KBM-7 (cell line): ENCODE results near the gene TAPBPL.
"Not testable (repeated sequence)": the region's sequence is repeated elsewhere in the genome, so short reads cannot be mapped to it uniquely, and the experiment has no call there.

Experiments
- DNase-seq: peaks from one replicate; pipeline ENCODE4 v3.0.0-alpha.2; 2015
- in situ Hi-C: fragments of 300-500 bp; cut with MboI; formaldehyde crosslinking; loops from 2 replicates; pipeline ENCODE4 v1.14.3; 2020; ENCODE audit warnings: low sequenced_read_pairs, low pct_unique_long_range_greater_than_20kb, mixed read lengths

The TAPBPL gene

GRCh38 chr12:6460751-6461371 is 9.0 kb downstream of the TAPBPL start:
- in situ Hi-C loops = no loop called here
- DNase-seq = no peak

- in situ Hi-C loops = no loop called here
- peak; percentile 96 for DNase-seq
Measured at GRCh38 chr12:6461401-6462233, 9.8 kb downstream of the TAPBPL start.

- DNase-seq = no peak
- in situ Hi-C loops = no loop called here
Measured at GRCh38 chr12:6462234-6462995, 10.6 kb downstream of the TAPBPL start.

- in situ Hi-C loops = no loop called here
- no peak for DNase-seq
Measured at GRCh38 chr12:6463216-6463615, 11.4 kb downstream of the TAPBPL start.

GRCh38 chr12:6463858-6464257 is 12.0 kb downstream of the TAPBPL start:
- in situ Hi-C loops = no loop called here
- DNase-seq = no peak

GRCh38 chr12:6464531-6464930 is 12.7 kb downstream of the TAPBPL start:
- DNase-seq = no peak
- in situ Hi-C loops = no loop called here

- DNase-seq = peak; percentile 77
- in situ Hi-C loops = no loop called here
Measured at GRCh38 chr12:6465467-6466183, 13.8 kb downstream of the TAPBPL start.

GRCh38 chr12:6466184-6466573 is 14.3 kb downstream of the TAPBPL start:
- no peak for DNase-seq
- in situ Hi-C loops = no loop called here

GRCh38 chr12:6466751-6467150 is 14.9 kb downstream of the TAPBPL start:
- in situ Hi-C loops, DNase-seq: not testable (repeated sequence)

GRCh38 chr12:6467571-6468282 is 15.9 kb downstream of the TAPBPL start:
- DNase-seq, in situ Hi-C loops: not testable (repeated sequence)

GRCh38 chr12:6468283-6468575 is 16.4 kb downstream of the TAPBPL start:
- no peak for DNase-seq
- in situ Hi-C loops = no loop called here

GRCh38 chr12:6469092-6469491 is 17.2 kb downstream of the TAPBPL start:
- no peak for DNase-seq
- in situ Hi-C loops = no loop called here

GRCh38 chr12:6469609-6470374 is 17.9 kb downstream of the TAPBPL start:
- DNase-seq = no peak
- in situ Hi-C loops = no loop called here

- in situ Hi-C loops = no loop called here
- DNase-seq = peak; percentile 99
Measured at GRCh38 chr12:6470375-6471163, 18.7 kb downstream of the TAPBPL start, which contains the start of gene VAMP1. Gene VAMP1 (minus strand): TSS chr12:6470677. CDS start chr12:6470531, 146 bp downstream.

GRCh38 chr12:6471989-6472360 is 20.1 kb downstream of the TAPBPL start:
- no peak for DNase-seq
- in situ Hi-C loops = no loop called here

- DNase-seq = no peak
- in situ Hi-C loops = no loop called here
Measured at GRCh38 chr12:6472491-6472890, 20.6 kb downstream of the TAPBPL start.

- DNase-seq, in situ Hi-C loops: not testable (repeated sequence)
Measured at GRCh38 chr12:6475233-6475975, 23.6 kb downstream of the TAPBPL start.
